ENCODE data around the gene NUDT16. TPM values are rescaled to one million over a fixed set of nuclear protein-coding genes. Genes with fewer than 3 reads are reported as not detected.
A peak's percentile ranks its signal among the peaks of the same experiment; 100 is the strongest.

NUDT16 gene
- total RNA-seq, 1 experiment from 2014 or later: 13.0 TPM

DNA sequence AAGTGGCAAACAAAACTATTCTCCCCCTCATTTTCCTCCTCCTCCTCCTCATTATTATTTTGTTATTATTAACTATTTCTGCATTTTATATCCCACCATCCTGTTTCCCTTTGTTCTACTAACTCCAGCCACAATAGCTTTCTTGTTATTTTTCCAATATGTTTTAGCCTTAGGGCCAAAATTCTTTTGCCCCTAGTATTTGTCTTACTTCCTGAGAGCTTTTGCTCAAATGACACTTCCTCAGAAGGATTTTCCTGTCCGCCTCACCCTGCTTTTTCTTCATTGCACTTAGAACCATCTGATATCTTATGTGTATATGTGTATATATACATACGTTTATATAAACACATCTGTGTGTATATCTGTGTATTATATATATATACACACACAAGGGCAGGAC is 32.7 kb upstream of the NUDT16 start:
- Mint-ChIP-seq H3K27me3 (ENCODE audit: insufficient read depth, unreplicated experiment) (no peaks in the 10 kb centered on the region), H3K9me3 (ENCODE audit: unreplicated experiment) (peaks cover 7% of the 10 kb centered on the region), H3K4me1 (ENCODE audit: insufficient read depth, unreplicated experiment) (peaks cover 26% of the 10 kb centered on the region), H3K27ac (ENCODE audit: low read depth, unreplicated experiment) (no peak overlapping the region), H3K36me3 (ENCODE audit: insufficient read depth, unreplicated experiment) (no peaks in the 10 kb centered on the region), H3K4me3 (ENCODE audit: unreplicated experiment) (no peak overlapping the region)
- intact Hi-C loops (cut with micrococcal nuclease): no loop called here
- no peak for DNase-seq (ENCODE audit: unreplicated experiment)
- no peak for TF ChIP-seq CTCF (IDR thresholded peaks at IDR 0.05; ENCODE audit: unreplicated experiment)
- POLR2A ChIA-PET: interaction anchor here (0.8 to 2.1 kb wide), 2 partner anchors 33 to 455 kb away, joined by 3 to 12 read pairs; partner anchors contain the start of genes ATP2C1 and NUDT16
- CTCF ChIA-PET: interaction anchor here (0.7 to 0.9 kb wide), 2 partner anchors 32 to 447 kb away, joined by 3 read pairs; no protein-coding TSS in a partner anchor
- BruUV-seq (replicated peaks): no TSS peak

DNA sequence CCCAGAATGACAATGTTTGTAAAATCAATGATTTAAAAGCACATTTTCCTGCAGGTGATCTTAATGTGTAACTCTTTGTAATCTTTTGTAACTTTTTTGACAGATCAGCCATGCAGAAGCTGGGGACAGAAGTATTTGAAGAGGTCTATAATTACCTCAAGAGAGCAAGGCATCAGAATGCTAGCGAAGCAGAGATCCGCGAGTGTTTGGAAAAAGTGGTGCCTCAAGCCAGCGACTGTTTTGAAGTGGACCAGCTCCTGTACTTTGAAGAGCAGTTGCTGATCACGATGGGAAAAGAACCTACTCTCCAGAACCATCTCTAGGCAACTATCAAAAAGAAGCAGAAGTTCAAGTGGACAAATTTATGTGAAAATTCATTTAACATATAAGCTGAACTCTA is 32.1 kb upstream of the NUDT16 start:
- intact Hi-C loops (cut with micrococcal nuclease): no loop called here
- BruUV-seq (replicated peaks): no TSS peak
- Mint-ChIP-seq H3K4me3 (ENCODE audit: unreplicated experiment) (no peak overlapping the region), H3K36me3 (ENCODE audit: insufficient read depth, unreplicated experiment) (no peaks in the 10 kb centered on the region), H3K4me1 (ENCODE audit: insufficient read depth, unreplicated experiment) (peaks cover 26% of the 10 kb centered on the region), H3K27me3 (ENCODE audit: insufficient read depth, unreplicated experiment) (no peaks in the 10 kb centered on the region), H3K9me3 (ENCODE audit: unreplicated experiment) (peaks cover 1% of the 10 kb centered on the region), H3K27ac (ENCODE audit: low read depth, unreplicated experiment) (peak overlapping the region; percentile 61)
- no peak for DNase-seq (ENCODE audit: unreplicated experiment)
- TF ChIP-seq CTCF (IDR thresholded peaks at IDR 0.05; ENCODE audit: unreplicated experiment): no peak
- ChIA-PET CTCF (interaction anchor here (0.6 to 1.4 kb wide), 3 partner anchors 30 to 786 kb away, joined by 3 to 5 read pairs (median 3); no protein-coding TSS in a partner anchor), POLR2A (interaction anchor here (0.8 to 2.1 kb wide), 5 partner anchors 10 to 456 kb away, joined by 3 to 12 read pairs (median 3); partner anchors contain the start of genes ATP2C1 and NUDT16)

- CTCF ChIA-PET: interaction anchor here (0.6 to 1.4 kb wide), 3 partner anchors 30 to 786 kb away, joined by 3 to 5 read pairs (median 3); no protein-coding TSS in a partner anchor
- peak; percentile 73 for DNase-seq (ENCODE audit: unreplicated experiment)
- no peak for TF ChIP-seq CTCF (IDR thresholded peaks at IDR 0.05; ENCODE audit: unreplicated experiment)
- no TSS peak for BruUV-seq (replicated peaks)
- Mint-ChIP-seq H3K9me3 (ENCODE audit: unreplicated experiment) (no peaks in the 10 kb centered on the region), H3K27ac (ENCODE audit: low read depth, unreplicated experiment) (peak overlapping the region; percentile 61), H3K36me3 (ENCODE audit: insufficient read depth, unreplicated experiment) (no peaks in the 10 kb centered on the region), H3K27me3 (ENCODE audit: insufficient read depth, unreplicated experiment) (no peaks in the 10 kb centered on the region), H3K4me1 (ENCODE audit: insufficient read depth, unreplicated experiment) (peaks cover 26% of the 10 kb centered on the region), H3K4me3 (ENCODE audit: unreplicated experiment) (no peak overlapping the region)
- intact Hi-C loops (cut with micrococcal nuclease): no loop called here
- POLR2A ChIA-PET: interaction anchor here (0.8 to 2.1 kb wide), 5 partner anchors 11 to 456 kb away, joined by 3 to 12 read pairs (median 3); partner anchors contain the start of genes ATP2C1 and NUDT16
Measured at GRCh38 chr3:131349946-131350347, 31.6 kb upstream of the NUDT16 start.

DNA sequence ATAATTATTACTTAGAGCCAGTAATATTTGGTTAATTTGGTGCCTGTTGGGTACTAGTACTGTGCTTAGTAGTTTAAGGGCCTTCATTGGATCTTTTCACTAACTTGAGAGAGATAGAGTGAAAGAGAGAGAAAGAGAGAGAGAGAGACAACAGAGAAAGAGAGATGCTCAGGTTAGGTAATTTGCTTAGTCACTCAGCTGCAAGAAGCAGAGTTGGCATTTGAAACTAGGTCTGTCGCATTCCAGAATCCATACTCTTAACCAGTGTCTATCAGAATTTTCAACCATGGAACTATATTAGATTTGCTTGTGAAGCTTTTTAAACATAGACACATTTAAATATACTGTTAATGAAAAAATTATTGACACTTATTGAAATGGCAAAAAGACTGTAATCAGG is 31.1 kb upstream of the NUDT16 start:
- POLR2A ChIA-PET: interaction anchor here (1.3 to 2.1 kb wide), 3 partner anchors 11 to 53 kb away, joined by 3 to 12 read pairs (median 4); partner anchors contain the start of gene NUDT16
- no peak overlapping the region for H3K4me3 Mint-ChIP-seq (ENCODE audit: unreplicated experiment)
- intact Hi-C loops (cut with micrococcal nuclease): no loop called here

More for the DNA sequence above, 31.1 kb upstream of the NUDT16 start:
- CTCF ChIA-PET: interaction anchor here (0.7 to 1.4 kb wide), 3 partner anchors 24 to 317 kb away, joined by 3 to 5 read pairs (median 4); no protein-coding TSS in a partner anchor
- peak; percentile 37 for DNase-seq (ENCODE audit: unreplicated experiment)
- BruUV-seq (replicated peaks): no TSS peak
- Mint-ChIP-seq H3K9me3 (ENCODE audit: unreplicated experiment) (no peaks in the 10 kb centered on the region), H3K27ac (ENCODE audit: low read depth, unreplicated experiment) (no peak overlapping the region), H3K27me3 (ENCODE audit: insufficient read depth, unreplicated experiment) (no peaks in the 10 kb centered on the region), H3K36me3 (ENCODE audit: insufficient read depth, unreplicated experiment) (no peaks in the 10 kb centered on the region), H3K4me1 (ENCODE audit: insufficient read depth, unreplicated experiment) (peaks cover 26% of the 10 kb centered on the region)
- TF ChIP-seq CTCF (IDR thresholded peaks at IDR 0.05; ENCODE audit: unreplicated experiment): no peak
